Activated T-helper 2 cell treated with anti-CD3 and anti-CD28 coated beads, Interferon-gamma antibody, Interleukin-2, Interleukin-4, amounts not matched to agents 10 μg/mL and 5 μg/mL and 100 μg/mL, durations not matched to agents 14 hours and 24 hours and 36 hours (primary cell): Measurements from ENCODE around the gene AOPEP. TPM values are rescaled to one million over a fixed set of nuclear protein-coding genes. Genes with fewer than 3 reads are reported as not detected.
"Not testable (repeated sequence)": the region's sequence is repeated elsewhere in the genome, so short reads cannot be mapped to it uniquely, and the experiment has no call there.

Experiments used
- DNase-seq: peaks from one replicate; pipeline ENCODE4 v3.0.0; 2021; ENCODE audit warnings: low spot score
- H3K27ac Mint-ChIP-seq: one replicate; pipeline ENCODE4 v1.8.0; 2021; ENCODE audit warnings: mixed read lengths
- H3K27me3 Mint-ChIP-seq: one replicate; pipeline ENCODE4 v1.8.0; 2021; ENCODE audit warnings: low read depth, mixed read lengths
- H3K36me3 Mint-ChIP-seq: one replicate; pipeline ENCODE4 v1.8.0; 2021; ENCODE audit warnings: low read depth, mixed read lengths
- H3K4me1 Mint-ChIP-seq: one replicate; pipeline ENCODE4 v1.8.0; 2021; ENCODE audit warnings: low read depth, mixed read lengths
- H3K4me3 Mint-ChIP-seq: one replicate; pipeline ENCODE4 v1.8.0; 2021; ENCODE audit warnings: low read depth, mild to moderate bottlenecking, moderate library complexity, mixed read lengths
- H3K9me3 Mint-ChIP-seq: one replicate; pipeline ENCODE4 v1.8.0; 2021; ENCODE audit warnings: mixed read lengths
- intact Hi-C: fragments of 100-400 bp; cut with micrococcal nuclease; formaldehyde crosslinking; loops from one replicate; pipeline ENCODE4 v1.15.1; 2023
- total RNA-seq: library from RNA; stranded (reverse); gene quantifications from 2 replicates; pipeline ENCODE4 v1.2.3, GENCODE V29; 2022

The AOPEP gene
- total RNA-seq, 1 donor from 2014 or later = 24.6 TPM

DNA sequence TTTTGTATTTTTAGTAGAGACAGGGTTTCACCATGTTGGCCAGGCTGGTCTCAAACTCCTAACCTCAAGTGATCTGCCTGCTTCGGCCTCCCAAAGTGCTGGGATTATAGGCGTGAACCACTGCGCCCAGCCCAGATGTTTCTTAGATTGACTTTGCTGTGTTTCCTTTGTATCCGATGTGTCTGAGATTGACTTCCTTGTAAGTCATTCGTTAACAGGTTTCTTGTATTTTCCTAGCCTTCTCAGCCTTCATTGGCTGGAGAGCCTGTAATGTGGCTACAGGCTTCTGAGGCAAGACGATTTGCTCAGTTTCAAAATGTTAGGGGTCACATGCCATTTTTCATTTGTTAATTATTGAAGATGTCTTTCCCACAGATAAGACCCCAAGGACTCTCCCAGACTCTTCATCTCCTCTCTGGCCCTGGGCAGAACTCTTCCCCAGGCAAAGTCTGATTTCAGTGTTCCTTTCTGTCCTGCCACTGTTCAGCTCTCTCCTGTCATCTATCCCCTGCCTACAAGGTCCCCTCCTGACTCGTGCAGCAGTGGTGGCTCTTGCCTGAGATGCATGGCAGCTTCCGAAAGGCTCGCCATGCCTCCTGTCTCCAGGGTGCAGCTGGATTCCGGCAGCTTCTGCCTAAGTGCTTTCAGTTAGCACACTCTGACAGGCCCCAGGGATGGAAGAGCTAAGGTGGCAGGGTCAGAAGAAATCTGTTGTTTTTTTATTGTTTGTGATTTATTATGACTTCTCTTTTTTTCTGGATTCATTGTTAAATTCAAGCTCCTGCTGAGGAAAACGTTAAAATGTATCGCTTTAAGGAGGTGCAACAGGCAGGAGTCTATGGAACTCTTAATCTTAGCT, 206.4 kb downstream of the AOPEP start:
- peaks cover 4% of the 10 kb centered on the region for H3K4me1 Mint-ChIP-seq
- no peaks in the 10 kb centered on the region for H3K27me3 Mint-ChIP-seq
- no peak for DNase-seq
- H3K27ac Mint-ChIP-seq = no peak overlapping the region
- no peak overlapping the region for H3K4me3 Mint-ChIP-seq
- intact Hi-C loops = no loop called here
- H3K9me3 Mint-ChIP-seq = no peaks in the 10 kb centered on the region
- no peaks in the 10 kb centered on the region for H3K36me3 Mint-ChIP-seq

DNA sequence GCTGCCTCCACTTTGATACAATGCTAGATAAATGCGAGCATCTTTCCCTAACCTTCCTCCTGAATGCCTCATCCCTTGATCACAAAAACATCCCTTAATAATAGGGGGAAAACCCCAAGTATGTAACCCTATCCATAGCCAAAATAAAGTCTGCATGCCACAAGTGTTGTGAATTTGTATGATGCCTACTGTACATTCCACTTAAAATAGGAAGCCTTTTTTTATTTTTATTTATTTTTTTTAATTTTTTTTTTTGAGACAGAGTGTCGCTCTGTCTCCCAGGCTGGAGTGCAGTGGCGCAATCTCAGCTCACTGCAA, 207.0 kb downstream of the AOPEP start:
- Mint-ChIP-seq H3K36me3 (no peaks in the 10 kb centered on the region), H3K27me3 (no peaks in the 10 kb centered on the region), H3K4me3 (no peak overlapping the region), H3K4me1 (peaks cover 4% of the 10 kb centered on the region), H3K27ac (no peak overlapping the region), H3K9me3 (no peaks in the 10 kb centered on the region)
- no peak for DNase-seq
- intact Hi-C loops = no loop called here

DNA sequence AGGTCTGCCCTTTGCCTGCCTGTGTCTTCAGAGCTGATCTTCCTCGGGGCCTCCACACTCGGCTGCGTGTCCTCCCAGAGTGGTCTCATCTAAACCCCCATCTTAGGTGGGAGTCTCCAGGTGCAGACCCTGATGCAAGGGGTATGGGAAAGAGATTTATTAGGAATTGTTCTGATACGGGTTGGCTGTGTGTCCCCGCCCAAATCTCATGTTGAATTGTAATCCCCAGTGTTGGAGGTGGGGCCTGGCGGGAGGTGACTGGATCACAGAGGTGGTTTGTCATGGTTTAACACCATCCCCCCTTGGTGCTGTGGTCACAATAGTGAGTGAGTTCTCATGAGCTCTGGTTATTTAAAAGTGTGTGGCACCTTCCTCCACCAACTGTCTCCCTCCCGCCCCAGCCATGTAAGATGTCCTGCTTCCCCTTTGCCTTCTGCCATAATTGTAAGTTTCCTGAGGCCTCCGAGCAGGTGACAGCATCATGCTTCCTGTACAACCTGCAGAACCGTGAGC, 208.4 kb downstream of the AOPEP start:
- no peak overlapping the region for H3K27ac Mint-ChIP-seq
- H3K36me3 Mint-ChIP-seq = no peaks in the 10 kb centered on the region
- peaks cover 4% of the 10 kb centered on the region for H3K4me1 Mint-ChIP-seq
- H3K4me3 Mint-ChIP-seq = no peak overlapping the region
- no peaks in the 10 kb centered on the region for H3K9me3 Mint-ChIP-seq
- H3K27me3 Mint-ChIP-seq = no peaks in the 10 kb centered on the region
- no peak for DNase-seq
- intact Hi-C loops = no loop called here

DNA sequence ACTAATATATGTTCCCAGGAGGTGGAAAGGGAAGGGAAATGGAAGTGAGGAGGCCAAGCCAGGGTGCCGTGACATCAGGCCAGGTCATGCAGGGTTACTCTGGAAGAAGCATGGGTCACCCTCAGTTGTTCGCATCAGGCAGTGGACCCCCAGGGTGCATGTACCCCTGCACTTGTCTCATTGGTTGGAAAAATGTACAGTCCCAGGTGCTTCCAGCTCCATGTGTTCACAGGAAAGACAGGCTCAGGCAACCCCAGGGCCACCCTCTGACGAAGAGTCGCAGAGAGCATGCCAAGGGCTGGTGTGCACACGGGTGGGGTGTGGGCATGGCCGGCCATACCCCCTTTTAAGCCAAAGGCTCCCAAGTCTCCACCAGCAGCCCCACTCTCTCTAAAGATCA, 208.9 kb downstream of the AOPEP start:
- H3K4me1 Mint-ChIP-seq = peaks cover 4% of the 10 kb centered on the region
- no peak for DNase-seq
- no peaks in the 10 kb centered on the region for H3K9me3 Mint-ChIP-seq
- intact Hi-C loops = no loop called here
- H3K27me3 Mint-ChIP-seq = no peaks in the 10 kb centered on the region
- H3K36me3 Mint-ChIP-seq = no peaks in the 10 kb centered on the region
- no peak overlapping the region for H3K27ac Mint-ChIP-seq
- no peak overlapping the region for H3K4me3 Mint-ChIP-seq

DNA sequence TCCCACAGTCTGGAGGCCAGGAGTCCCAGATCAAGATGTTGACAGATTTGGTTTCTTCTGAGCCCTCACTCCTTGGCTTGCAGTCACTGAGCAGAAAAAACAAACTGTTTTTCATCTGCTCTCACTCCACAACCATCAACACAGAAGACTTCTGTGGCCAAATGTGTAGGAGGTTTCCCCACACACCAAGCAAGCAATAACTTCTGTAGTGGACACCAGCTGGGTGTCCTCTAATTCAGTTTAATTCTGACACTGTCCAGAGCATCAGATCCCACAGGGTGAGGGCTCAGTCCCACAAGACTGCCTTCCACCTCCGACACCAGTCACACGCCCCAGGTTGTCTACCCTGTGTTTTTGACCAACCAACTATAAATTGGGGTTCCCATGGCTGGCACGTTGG, 209.9 kb downstream of the AOPEP start:
- intact Hi-C loops = no loop called here
- peaks cover 4% of the 10 kb centered on the region for H3K4me1 Mint-ChIP-seq
- H3K27ac Mint-ChIP-seq = no peak overlapping the region
- H3K27me3 Mint-ChIP-seq = no peaks in the 10 kb centered on the region
- H3K36me3 Mint-ChIP-seq = no peaks in the 10 kb centered on the region
- no peak overlapping the region for H3K4me3 Mint-ChIP-seq
- H3K9me3 Mint-ChIP-seq = no peaks in the 10 kb centered on the region
- DNase-seq = no peak

DNA sequence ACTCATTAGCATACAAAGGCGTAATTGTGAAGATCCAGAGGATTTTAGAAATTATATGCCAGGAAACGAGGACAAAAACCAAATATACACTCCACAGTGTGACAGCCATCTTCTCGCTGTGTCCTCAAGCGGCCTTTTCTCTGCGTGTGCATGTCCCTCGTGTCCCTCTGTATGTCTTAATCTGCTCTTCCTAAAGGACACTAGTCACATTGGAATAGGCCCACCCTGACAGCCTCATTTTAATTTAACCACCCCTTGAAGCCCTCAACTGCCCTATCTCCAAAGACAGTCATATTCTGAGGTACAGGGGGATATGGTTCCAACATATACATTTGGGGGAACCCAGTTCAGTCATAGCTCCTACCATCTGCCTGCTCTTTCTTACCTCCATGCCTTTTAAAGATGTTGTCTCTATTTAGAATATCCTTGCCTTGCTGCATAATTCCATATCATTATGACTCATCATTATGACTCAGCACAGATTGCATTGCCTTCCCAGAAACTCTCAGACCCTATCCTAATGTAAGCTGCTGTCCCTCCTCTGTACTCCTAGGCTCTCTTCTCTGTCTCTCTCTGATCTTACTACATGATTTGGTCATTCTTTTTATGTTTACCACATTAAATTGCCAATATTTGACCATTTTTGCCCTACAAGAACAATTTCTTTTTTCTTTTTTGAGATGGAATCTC, 210.9 kb downstream of the AOPEP start:
- H3K27ac Mint-ChIP-seq = no peak overlapping the region
- no peak for DNase-seq
- no peaks in the 10 kb centered on the region for H3K9me3 Mint-ChIP-seq
- intact Hi-C loops = no loop called here
- H3K4me3 Mint-ChIP-seq = no peak overlapping the region
- peaks cover 4% of the 10 kb centered on the region for H3K4me1 Mint-ChIP-seq
- no peaks in the 10 kb centered on the region for H3K36me3 Mint-ChIP-seq
- H3K27me3 Mint-ChIP-seq = no peaks in the 10 kb centered on the region

DNA sequence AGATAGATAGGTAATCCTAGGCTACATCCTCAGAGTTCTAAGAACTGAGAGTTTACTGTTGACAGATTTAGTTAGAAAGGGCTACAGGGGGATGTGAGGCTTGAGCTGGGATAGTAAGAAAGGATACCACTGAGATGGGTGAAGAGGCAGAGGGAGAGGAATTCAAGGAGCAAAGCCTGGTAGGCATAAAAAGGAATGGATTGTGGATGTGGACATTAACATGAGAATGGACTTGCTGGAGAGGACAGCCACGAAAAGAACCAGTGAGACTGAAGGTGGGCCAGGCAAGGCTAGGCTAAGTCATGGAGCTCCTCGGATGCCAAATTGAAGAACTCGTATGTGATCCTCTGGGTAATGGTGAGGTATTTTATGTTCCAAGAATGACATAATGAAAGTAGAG, 211.9 kb downstream of the AOPEP start:
- H3K4me1 Mint-ChIP-seq = peaks cover 4% of the 10 kb centered on the region
- intact Hi-C loops = no loop called here
- no peaks in the 10 kb centered on the region for H3K9me3 Mint-ChIP-seq
- no peak overlapping the region for H3K27ac Mint-ChIP-seq
- DNase-seq = no peak
- no peaks in the 10 kb centered on the region for H3K36me3 Mint-ChIP-seq
- no peak overlapping the region for H3K4me3 Mint-ChIP-seq
- H3K27me3 Mint-ChIP-seq = no peaks in the 10 kb centered on the region

DNA sequence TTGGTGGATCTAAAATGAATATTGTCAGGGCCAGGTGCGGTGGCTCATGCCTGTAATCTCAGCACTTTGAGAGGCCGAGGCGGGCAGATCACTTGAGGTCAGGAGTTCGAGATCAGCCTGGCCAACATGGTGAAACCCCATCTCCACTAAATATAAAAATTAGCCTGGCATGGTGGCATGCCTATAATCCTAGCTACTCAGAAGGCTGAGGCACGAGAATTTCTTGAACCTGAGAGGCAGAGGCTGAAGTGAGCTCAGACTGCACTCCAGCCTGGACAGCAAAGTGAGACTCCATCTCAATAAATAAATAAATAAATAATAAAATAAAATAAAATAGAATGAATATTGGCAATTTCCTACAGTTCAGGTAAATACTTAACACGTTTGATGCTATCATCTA, 213.8 kb downstream of the AOPEP start:
- H3K36me3 Mint-ChIP-seq, DNase-seq, H3K27ac Mint-ChIP-seq, H3K4me3 Mint-ChIP-seq, H3K9me3 Mint-ChIP-seq, H3K27me3 Mint-ChIP-seq, intact Hi-C loops, H3K4me1 Mint-ChIP-seq: not testable (repeated sequence)

DNA sequence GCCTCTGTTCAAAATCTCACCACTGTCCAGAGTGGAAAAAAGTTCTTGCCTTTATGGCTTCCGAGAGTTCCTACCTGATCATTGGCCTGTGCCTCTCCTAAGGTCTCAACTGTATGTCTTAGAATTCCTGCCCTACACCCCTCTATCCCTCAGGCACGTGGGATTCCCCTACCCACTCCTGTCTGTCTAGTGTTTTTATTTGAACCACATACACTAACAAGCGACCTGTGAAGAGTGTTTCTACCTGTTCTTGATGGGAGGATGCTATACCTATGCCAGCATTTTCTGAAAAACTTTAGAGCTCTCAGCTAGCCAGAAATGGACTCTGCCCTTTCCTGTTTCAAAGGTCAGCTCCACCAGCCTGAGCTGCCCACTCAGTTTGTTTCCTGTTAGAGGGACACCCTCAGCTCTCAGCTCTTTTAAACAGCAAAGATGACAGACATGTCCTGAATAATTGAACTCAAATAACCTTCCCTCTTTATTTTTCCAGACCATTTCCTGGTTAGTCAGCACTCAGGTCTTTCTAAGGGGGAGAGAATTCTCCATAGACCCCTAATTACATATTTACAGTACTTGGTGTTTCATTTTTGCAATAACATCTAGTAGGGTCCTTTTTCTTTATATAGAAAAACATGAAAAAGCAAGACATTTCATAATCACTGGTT, 214.8 kb downstream of the AOPEP start:
- no peaks in the 10 kb centered on the region for H3K9me3 Mint-ChIP-seq
- peaks cover 6% of the 10 kb centered on the region for H3K4me1 Mint-ChIP-seq
- no peaks in the 10 kb centered on the region for H3K36me3 Mint-ChIP-seq
- intact Hi-C loops = no loop called here
- H3K27ac Mint-ChIP-seq = no peak overlapping the region
- H3K4me3 Mint-ChIP-seq = no peak overlapping the region
- H3K27me3 Mint-ChIP-seq = no peaks in the 10 kb centered on the region
- DNase-seq = no peak

DNA sequence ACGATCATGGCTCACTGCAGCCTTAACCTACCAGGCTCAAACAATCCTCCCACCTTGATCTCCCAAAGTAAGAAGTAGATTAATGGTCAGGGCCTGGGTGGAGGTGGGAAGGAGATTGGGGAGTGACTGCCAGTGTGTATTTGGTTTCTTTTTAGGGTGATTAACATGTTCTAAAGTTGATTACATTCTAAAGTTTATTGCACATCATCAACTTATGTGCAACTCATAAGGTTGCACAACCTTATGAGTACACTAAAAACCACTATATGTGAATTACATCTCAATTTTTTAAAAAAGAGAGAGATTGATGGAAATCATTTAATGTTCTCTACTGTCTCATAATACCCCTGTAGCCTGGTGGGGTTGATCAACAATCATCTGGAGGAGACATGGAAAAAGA, 218.1 kb downstream of the AOPEP start:
- no peaks in the 10 kb centered on the region for H3K36me3 Mint-ChIP-seq
- intact Hi-C loops = no loop called here
- H3K4me3 Mint-ChIP-seq = no peak overlapping the region
- no peaks in the 10 kb centered on the region for H3K9me3 Mint-ChIP-seq
- H3K4me1 Mint-ChIP-seq = peaks cover 9% of the 10 kb centered on the region
- DNase-seq = no peak
- H3K27me3 Mint-ChIP-seq = no peaks in the 10 kb centered on the region
- H3K27ac Mint-ChIP-seq = no peak overlapping the region

DNA sequence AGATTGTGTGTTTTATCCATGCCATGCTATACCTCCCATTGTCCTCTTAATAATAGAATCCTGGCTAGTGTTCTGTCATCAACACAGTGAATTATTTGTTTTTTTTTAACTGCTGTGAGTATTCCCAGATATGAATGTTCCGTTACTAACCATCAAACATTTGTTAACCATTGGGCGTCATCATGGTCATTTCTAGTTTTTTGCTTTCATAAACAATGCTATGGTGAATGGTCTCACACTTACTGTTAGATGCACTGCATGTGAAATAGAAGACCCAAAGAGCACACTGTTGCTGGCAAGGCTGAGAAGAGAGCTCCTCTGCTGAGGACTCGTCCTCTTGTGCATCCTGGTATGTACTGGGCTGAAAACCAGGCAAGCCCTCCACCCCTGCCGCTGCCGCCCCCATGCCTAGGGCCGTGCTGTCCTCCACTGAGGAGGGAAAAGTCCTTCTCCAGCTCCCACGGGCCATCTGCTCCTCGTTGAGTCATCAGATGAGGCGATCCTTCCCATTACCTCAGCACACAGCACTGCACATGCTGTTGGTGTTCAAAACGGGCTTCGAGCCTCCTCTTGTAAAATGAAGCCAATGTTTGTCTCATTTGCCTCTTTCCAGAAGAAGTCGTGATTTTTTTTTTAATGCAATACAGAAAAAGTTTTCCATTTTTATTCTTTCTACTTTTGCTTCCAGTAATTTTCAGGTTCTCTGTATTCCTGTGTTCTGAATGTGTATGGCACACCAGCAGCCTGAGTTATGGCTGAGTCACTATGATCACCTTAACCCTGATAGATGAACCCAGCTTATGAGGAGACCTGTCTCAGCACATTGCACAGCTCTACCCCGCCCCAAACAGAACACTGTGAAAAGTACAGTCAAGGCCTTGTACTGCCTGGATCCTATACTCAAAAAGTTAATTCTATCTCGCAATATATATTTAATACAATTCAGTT, 219.0 kb downstream of the AOPEP start:
- Mint-ChIP-seq H3K4me3 (no peak overlapping the region), H3K36me3 (no peaks in the 10 kb centered on the region), H3K4me1 (peaks cover 9% of the 10 kb centered on the region), H3K27ac (no peak overlapping the region), H3K27me3 (no peaks in the 10 kb centered on the region), H3K9me3 (no peaks in the 10 kb centered on the region)
- intact Hi-C loops = no loop called here
- DNase-seq = no peak

DNA sequence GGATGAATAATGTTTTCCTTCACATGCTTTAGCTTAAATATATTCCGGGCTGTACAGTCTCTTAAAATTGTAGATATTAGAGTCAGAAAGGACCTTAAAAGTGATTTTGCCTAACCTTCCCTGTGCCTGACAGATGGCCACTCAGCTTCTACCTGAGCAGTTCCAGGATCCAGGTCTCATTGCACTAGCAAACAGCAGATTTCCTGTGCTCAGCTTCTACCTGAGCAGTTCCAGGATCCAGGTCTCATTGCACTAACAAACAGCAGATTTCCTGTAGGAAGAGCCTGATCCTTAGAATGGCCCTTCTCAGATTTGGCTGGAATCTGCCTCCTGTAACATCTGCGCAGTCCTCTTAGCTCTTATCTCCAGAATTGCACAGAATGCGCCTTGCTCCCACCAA, 219.8 kb downstream of the AOPEP start:
- Mint-ChIP-seq H3K27me3 (no peaks in the 10 kb centered on the region), H3K4me3 (no peak overlapping the region), H3K4me1 (peaks cover 14% of the 10 kb centered on the region), H3K9me3 (no peaks in the 10 kb centered on the region), H3K27ac (no peak overlapping the region), H3K36me3 (no peaks in the 10 kb centered on the region)
- intact Hi-C loops = no loop called here
- no peak for DNase-seq
